GM23338 (cell line): ENCODE measurements around the gene FAM53B. TPM values are rescaled to one million over a fixed set of nuclear protein-coding genes. Genes with fewer than 3 reads are reported as not detected.

ENCODE experiments used
- ATAC-seq: fragments of 200-7000 bp; cut with Tn5 transposase; 3 replicates; pipeline ENCODE4 v1.9.1; 2020
- DNase-seq: peaks from one replicate; pipeline ENCODE4 v3.0.0-alpha.2; 2015; ENCODE audit warnings: low spot score
- H2AFZ ChIP-seq: fragments of 200-600 bp; sonication (generic); 2 replicates; pipeline ENCODE4 v1.8.0; 2016; ENCODE audit warnings: antibody characterized with exemption, mild to moderate bottlenecking, moderate library complexity
- H3F3A ChIP-seq: fragments of 200-600 bp; sonication (generic); replicated peaks from 2 replicates; pipeline ENCODE4 v1.8.0; 2017; ENCODE audit warnings: antibody characterized with exemption, mixed run types, low read depth
- H3K27ac ChIP-seq: fragments of 200-600 bp; sonication (generic); 2 replicates; pipeline ENCODE4 v1.6.1; 2016; ENCODE audit warnings: low read depth
- H3K27me3 ChIP-seq: fragments of 200-600 bp; sonication (generic); 2 replicates; pipeline ENCODE4 v1.8.0; 2016; ENCODE audit warnings: mild to moderate bottlenecking, mixed run types, moderate library complexity; ENCODE audit not compliant: insufficient read depth
- H3K36me3 ChIP-seq: fragments of 200-600 bp; sonication (generic); 2 replicates; pipeline ENCODE4 v1.8.0; 2016; ENCODE audit warnings: mild to moderate bottlenecking; ENCODE audit not compliant: insufficient read depth
- H3K4me1 ChIP-seq: fragments of 200-600 bp; sonication (generic); 2 replicates; pipeline ENCODE4 v1.8.0; 2016; ENCODE audit warnings: mild to moderate bottlenecking, moderate library complexity; ENCODE audit not compliant: insufficient read depth
- H3K4me2 ChIP-seq: fragments of 200-600 bp; sonication (generic); 2 replicates; pipeline ENCODE4 v1.7.1; 2017; ENCODE audit warnings: mixed run types
- H3K4me3 ChIP-seq: fragments of 200-600 bp; sonication (generic); 2 replicates; pipeline ENCODE4 v1.6.1; 2016; ENCODE audit warnings: mixed run types
- H3K79me2 ChIP-seq: fragments of 200-600 bp; sonication (generic); replicated peaks from 2 replicates; pipeline ENCODE4 v1.8.0; 2017; ENCODE audit warnings: mild to moderate bottlenecking; ENCODE audit not compliant: insufficient read depth
- H3K9me2 ChIP-seq: fragments of 200-600 bp; sonication (generic); 2 replicates; pipeline ENCODE4 v1.8.0; 2017; ENCODE audit not compliant: insufficient read depth
- H4K20me1 ChIP-seq: fragments of 200-600 bp; sonication (generic); replicated peaks from 2 replicates; pipeline ENCODE4 v1.8.0; 2017; ENCODE audit warnings: mild to moderate bottlenecking; ENCODE audit not compliant: insufficient read depth
- H3K27ac Mint-ChIP-seq: 2 replicates; pipeline ENCODE4 v1.8.0; 2020; ENCODE audit warnings: inconsistent platforms, mild to moderate bottlenecking, moderate library complexity, mixed read lengths
- H3K27me3 Mint-ChIP-seq: 3 replicates; pipeline ENCODE4 v1.8.0; 2022; ENCODE audit warnings: low read depth, mild to moderate bottlenecking, moderate library complexity, mixed read lengths, inconsistent platforms; ENCODE audit not compliant: insufficient read depth, poor library complexity
- H3K36me3 Mint-ChIP-seq: 3 replicates; pipeline ENCODE4 v1.8.0; 2021; ENCODE audit warnings: low read depth, mild to moderate bottlenecking, inconsistent platforms, moderate library complexity, mixed read lengths
- H3K4me1 Mint-ChIP-seq: 3 replicates; pipeline ENCODE4 v1.8.0; 2020; ENCODE audit warnings: mild to moderate bottlenecking, inconsistent platforms, mixed read lengths
- H3K4me3 Mint-ChIP-seq: 3 replicates; pipeline ENCODE4 v1.8.0; 2021; ENCODE audit warnings: moderate library complexity, mild to moderate bottlenecking, inconsistent platforms, mixed read lengths
- H3K9me3 Mint-ChIP-seq: 3 replicates; pipeline ENCODE4 v1.8.0; 2020; ENCODE audit warnings: moderate library complexity, mild to moderate bottlenecking, inconsistent platforms, mixed read lengths
- CREB1 ChIP-seq: fragments of 250-450 bp; sonication (Bioruptor Pico); IDR thresholded peaks from 2 replicates; pipeline ENCODE4 v1.5.0; 2020; ENCODE audit warnings: low read depth, mild to moderate bottlenecking, moderate library complexity
- EZH2 ChIP-seq: fragments of 200-600 bp; sonication (generic); IDR thresholded peaks from one replicate; pipeline ENCODE4 v1.8.0; 2017; ENCODE audit warnings: antibody characterized with exemption, mild to moderate bottlenecking, low read depth; ENCODE audit not compliant: unreplicated experiment
- EZH2phosphoT487 ChIP-seq: fragments of 200-600 bp; sonication (generic); IDR thresholded peaks from one replicate; pipeline ENCODE4 v1.8.1; 2018; ENCODE audit warnings: antibody characterized with exemption; ENCODE audit not compliant: unreplicated experiment
- POLR2AphosphoS5 ChIP-seq: IDR thresholded peaks from 2 replicates; pipeline ENCODE4 v1.6.1; 2016; ENCODE audit warnings: antibody characterized with exemption, low read depth
- STAT1 ChIP-seq: IDR thresholded peaks from one replicate; pipeline ENCODE4 v1.6.1; 2016; ENCODE audit warnings: antibody characterized with exemption; ENCODE audit not compliant: unreplicated experiment
- ZNF331 ChIP-seq: fragments of 250-450 bp; sonication (Bioruptor Pico); IDR thresholded peaks from 2 replicates; pipeline ENCODE4 v1.5.0; 2020; ENCODE audit warnings: low read depth, mild to moderate bottlenecking, moderate library complexity
- polyA plus RNA-seq: library from polyadenylated mRNA; unstranded; fragments of >200 nt; fragmentation: Nextera tagmentation; extraction: Ambion mirVana; gene quantifications from 2 replicates; pipeline ENCODE4 v1.2.1, GENCODE V29; 2016
- total RNA-seq: library from RNA; depleted of rRNA; stranded (reverse); fragments of >200 nt; shearing (Covaris generic); gene quantifications from 2 replicates; pipeline ENCODE4 v1.2.3, GENCODE V29; 2014
- TF ChIP-seq, protein P1 (sequence below): IDR thresholded peaks from one replicate; pipeline ENCODE4 v1.6.1; 2018; ENCODE audit warnings: antibody characterized with exemption; ENCODE audit not compliant: unreplicated experiment
- TF ChIP-seq, protein P2 (sequence below): fragments of 250-450 bp; sonication (Bioruptor Pico); IDR thresholded peaks from 2 replicates; pipeline ENCODE4 v1.5.0; 2020; ENCODE audit warnings: mild to moderate bottlenecking, moderate library complexity

Gene FAM53B
- total and polyA plus RNA-seq, 2 experiments from 2014 or later: 3.0 to 20.3 TPM

DNA sequence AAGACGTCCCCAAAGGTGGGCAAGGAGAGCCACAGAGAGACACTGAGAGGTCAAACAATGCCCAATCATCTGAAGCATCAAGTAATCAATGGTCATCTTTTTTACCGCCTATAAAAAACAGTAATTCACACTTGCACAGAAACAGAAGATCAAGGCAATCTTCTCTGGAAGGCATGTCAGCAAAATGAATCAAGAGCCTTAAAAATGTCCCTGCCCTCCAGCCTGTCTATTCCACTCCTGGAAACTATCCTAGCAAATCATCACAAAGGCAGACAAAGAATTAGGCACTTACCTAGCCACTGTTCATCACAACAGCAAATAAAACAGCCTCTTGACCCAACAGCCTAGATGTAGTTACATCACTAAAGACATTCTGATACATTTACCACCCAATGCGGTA lies 48.9 kb downstream of the FAM53B start:
- Mint-ChIP-seq H3K4me1 (peaks cover 23% of the 10 kb centered on the region), H3K27ac (no peak overlapping the region), H3K27me3 (peaks cover 2% of the 10 kb centered on the region), H3K9me3 (no peaks in the 10 kb centered on the region), H3K36me3 (peaks cover 4% of the 10 kb centered on the region; the same call in 2 of the 3 replicates), H3K4me3 (no peak overlapping the region)
- H3K4me2 ChIP-seq: no peak overlapping the region
- no peaks in the 10 kb centered on the region for H3F3A ChIP-seq
- H3K4me1 ChIP-seq: no peaks in the 10 kb centered on the region
- no peaks in the 10 kb centered on the region for H3K9me2 ChIP-seq
- H3K27ac ChIP-seq: no peak overlapping the region
- TF ChIP-seq CREB1 (no peak), EZH2 (no peak), STAT1 (no peak), ZNF331 (no peak), EZH2phosphoT487 (no peak), POLR2AphosphoS5 (no peak)
- TF ChIP-seq, protein P1, sequence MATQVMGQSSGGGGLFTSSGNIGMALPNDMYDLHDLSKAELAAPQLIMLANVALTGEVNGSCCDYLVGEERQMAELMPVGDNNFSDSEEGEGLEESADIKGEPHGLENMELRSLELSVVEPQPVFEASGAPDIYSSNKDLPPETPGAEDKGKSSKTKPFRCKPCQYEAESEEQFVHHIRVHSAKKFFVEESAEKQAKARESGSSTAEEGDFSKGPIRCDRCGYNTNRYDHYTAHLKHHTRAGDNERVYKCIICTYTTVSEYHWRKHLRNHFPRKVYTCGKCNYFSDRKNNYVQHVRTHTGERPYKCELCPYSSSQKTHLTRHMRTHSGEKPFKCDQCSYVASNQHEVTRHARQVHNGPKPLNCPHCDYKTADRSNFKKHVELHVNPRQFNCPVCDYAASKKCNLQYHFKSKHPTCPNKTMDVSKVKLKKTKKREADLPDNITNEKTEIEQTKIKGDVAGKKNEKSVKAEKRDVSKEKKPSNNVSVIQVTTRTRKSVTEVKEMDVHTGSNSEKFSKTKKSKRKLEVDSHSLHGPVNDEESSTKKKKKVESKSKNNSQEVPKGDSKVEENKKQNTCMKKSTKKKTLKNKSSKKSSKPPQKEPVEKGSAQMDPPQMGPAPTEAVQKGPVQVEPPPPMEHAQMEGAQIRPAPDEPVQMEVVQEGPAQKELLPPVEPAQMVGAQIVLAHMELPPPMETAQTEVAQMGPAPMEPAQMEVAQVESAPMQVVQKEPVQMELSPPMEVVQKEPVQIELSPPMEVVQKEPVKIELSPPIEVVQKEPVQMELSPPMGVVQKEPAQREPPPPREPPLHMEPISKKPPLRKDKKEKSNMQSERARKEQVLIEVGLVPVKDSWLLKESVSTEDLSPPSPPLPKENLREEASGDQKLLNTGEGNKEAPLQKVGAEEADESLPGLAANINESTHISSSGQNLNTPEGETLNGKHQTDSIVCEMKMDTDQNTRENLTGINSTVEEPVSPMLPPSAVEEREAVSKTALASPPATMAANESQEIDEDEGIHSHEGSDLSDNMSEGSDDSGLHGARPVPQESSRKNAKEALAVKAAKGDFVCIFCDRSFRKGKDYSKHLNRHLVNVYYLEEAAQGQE: no peak
- TF ChIP-seq, protein P2, sequence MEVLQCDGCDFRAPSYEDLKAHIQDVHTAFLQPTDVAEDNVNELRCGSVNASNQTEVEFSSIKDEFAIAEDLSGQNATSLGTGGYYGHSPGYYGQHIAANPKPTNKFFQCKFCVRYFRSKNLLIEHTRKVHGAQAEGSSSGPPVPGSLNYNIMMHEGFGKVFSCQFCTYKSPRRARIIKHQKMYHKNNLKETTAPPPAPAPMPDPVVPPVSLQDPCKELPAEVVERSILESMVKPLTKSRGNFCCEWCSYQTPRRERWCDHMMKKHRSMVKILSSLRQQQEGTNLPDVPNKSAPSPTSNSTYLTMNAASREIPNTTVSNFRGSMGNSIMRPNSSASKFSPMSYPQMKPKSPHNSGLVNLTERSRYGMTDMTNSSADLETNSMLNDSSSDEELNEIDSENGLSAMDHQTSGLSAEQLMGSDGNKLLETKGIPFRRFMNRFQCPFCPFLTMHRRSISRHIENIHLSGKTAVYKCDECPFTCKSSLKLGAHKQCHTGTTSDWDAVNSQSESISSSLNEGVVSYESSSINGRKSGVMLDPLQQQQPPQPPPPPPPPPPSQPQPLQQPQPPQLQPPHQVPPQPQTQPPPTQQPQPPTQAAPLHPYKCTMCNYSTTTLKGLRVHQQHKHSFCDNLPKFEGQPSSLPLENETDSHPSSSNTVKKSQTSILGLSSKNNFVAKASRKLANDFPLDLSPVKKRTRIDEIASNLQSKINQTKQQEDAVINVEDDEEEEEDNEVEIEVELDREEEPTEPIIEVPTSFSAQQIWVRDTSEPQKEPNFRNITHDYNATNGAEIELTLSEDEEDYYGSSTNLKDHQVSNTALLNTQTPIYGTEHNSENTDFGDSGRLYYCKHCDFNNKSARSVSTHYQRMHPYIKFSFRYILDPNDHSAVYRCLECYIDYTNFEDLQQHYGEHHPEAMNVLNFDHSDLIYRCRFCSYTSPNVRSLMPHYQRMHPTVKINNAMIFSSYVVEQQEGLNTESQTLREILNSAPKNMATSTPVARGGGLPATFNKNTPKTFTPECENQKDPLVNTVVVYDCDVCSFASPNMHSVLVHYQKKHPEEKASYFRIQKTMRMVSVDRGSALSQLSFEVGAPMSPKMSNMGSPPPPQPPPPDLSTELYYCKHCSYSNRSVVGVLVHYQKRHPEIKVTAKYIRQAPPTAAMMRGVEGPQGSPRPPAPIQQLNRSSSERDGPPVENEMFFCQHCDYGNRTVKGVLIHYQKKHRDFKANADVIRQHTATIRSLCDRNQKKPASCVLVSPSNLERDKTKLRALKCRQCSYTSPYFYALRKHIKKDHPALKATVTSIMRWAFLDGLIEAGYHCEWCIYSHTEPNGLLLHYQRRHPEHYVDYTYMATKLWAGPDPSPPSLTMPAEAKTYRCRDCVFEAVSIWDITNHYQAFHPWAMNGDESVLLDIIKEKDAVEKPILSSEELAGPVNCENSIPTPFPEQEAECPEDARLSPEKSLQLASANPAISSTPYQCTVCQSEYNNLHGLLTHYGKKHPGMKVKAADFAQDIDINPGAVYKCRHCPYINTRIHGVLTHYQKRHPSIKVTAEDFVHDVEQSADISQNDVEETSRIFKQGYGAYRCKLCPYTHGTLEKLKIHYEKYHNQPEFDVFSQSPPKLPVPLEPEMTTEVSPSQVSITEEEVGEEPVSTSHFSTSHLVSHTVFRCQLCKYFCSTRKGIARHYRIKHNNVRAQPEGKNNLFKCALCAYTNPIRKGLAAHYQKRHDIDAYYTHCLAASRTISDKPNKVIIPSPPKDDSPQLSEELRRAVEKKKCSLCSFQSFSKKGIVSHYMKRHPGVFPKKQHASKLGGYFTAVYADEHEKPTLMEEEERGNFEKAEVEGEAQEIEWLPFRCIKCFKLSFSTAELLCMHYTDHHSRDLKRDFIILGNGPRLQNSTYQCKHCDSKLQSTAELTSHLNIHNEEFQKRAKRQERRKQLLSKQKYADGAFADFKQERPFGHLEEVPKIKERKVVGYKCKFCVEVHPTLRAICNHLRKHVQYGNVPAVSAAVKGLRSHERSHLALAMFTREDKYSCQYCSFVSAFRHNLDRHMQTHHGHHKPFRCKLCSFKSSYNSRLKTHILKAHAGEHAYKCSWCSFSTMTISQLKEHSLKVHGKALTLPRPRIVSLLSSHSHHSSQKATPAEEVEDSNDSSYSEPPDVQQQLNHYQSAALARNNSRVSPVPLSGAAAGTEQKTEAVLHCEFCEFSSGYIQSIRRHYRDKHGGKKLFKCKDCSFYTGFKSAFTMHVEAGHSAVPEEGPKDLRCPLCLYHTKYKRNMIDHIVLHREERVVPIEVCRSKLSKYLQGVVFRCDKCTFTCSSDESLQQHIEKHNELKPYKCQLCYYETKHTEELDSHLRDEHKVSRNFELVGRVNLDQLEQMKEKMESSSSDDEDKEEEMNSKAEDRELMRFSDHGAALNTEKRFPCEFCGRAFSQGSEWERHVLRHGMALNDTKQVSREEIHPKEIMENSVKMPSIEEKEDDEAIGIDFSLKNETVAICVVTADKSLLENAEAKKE (CRISPR knock-in tag): no peak
- DNase-seq (no peak), ATAC-seq (no peak)
- no peak overlapping the region for H3K4me3 ChIP-seq
- H2AFZ ChIP-seq: no peak overlapping the region
- no peaks in the 10 kb centered on the region; the same call in none of the 2 replicates for H4K20me1 ChIP-seq
- H3K36me3 ChIP-seq: no peaks in the 10 kb centered on the region
- no peaks in the 10 kb centered on the region for H3K27me3 ChIP-seq
- no peaks in the 10 kb centered on the region for H3K79me2 ChIP-seq
